ENCODE results near the gene CHKA. TPM values are rescaled to one million over a fixed set of nuclear protein-coding genes. Genes with fewer than 3 reads are reported as not detected.
A peak's percentile ranks its signal among the peaks of the same experiment; 100 is the strongest.

The CHKA gene
- total RNA-seq, 1 experiment from 2014 or later, result 63.0 TPM

GRCh38 chr11:68038226-68038717 is 82.9 kb downstream of the CHKA start:
- no peaks in the 10 kb centered on the region for H3K79me2 ChIP-seq (ENCODE audit: insufficient read depth, low read length)
- no peak overlapping the region for H3K56ac ChIP-seq (ENCODE audit: insufficient read length, low read depth, low read length)
- no CpG with 5 or more reads among the region's 13 CpGs for WGBS (ENCODE audit: extremely low coverage, insufficient read length, low lambda C conversion rate)
- no peak overlapping the region for H4K8ac ChIP-seq (replicated peaks; ENCODE audit: insufficient read length, low read depth, low read length)
- H4K91ac ChIP-seq (ENCODE audit: insufficient read length, low read depth, low read length), result no peak overlapping the region
- H3K23me2 ChIP-seq (ENCODE audit: insufficient read length, low read depth, low read length, poor library complexity, severe bottlenecking), result no peaks in the 10 kb centered on the region
- no peaks in the 10 kb centered on the region; the same call in 1 of the 2 replicates for H3K4me1 ChIP-seq (ENCODE audit: insufficient read depth, low read length)
- no peaks in the 10 kb centered on the region for H3K9me3 ChIP-seq (ENCODE audit: control insufficient read depth, low read depth, low read length)
- H2BK20ac ChIP-seq (ENCODE audit: low read depth, low read length, poor library complexity, severe bottlenecking), result no peak overlapping the region
- H3K9me3 Mint-ChIP-seq, result no peaks in the 10 kb centered on the region
- no peak overlapping the region for H2BK12ac ChIP-seq (ENCODE audit: insufficient read length, low read depth, low read length)
- H2BK15ac ChIP-seq (ENCODE audit: low read depth, low read length), result no peak overlapping the region
- H3K27ac ChIP-seq (ENCODE audit: insufficient read length, low read depth, low read length), result no peak overlapping the region
- H3K27me3 Mint-ChIP-seq (ENCODE audit: low read depth), result no peaks in the 10 kb centered on the region
- H4K20me1 ChIP-seq (ENCODE audit: control insufficient read depth, insufficient read depth, insufficient read length), result no peaks in the 10 kb centered on the region
- peaks cover 7 to 23% (median 11%) of the 10 kb centered on the region in 3 experiments; a peak in 5 of 7 replicates for H3K36me3 Mint-ChIP-seq (ENCODE audit: insufficient read depth in 1 of 3, low read depth in 3 of 3)
- TF ChIP-seq CTCF (conservative IDR thresholded peaks at IDR 0.05), result no peak
- H3K4me3 Mint-ChIP-seq, result peak overlapping the region; percentile 17 to 49; a peak in 3 of 5 replicates
- H3T11ph ChIP-seq (ENCODE audit: low read length), result no peak overlapping the region
- H4K5ac ChIP-seq (ENCODE audit: insufficient read length, low read depth, low read length), result no peak overlapping the region
- no peak overlapping the region for H3K18ac ChIP-seq (ENCODE audit: insufficient read length, low read depth, low read length)
- H2AFZ ChIP-seq (ENCODE audit: low read length), result no peak overlapping the region
- no peak for DNase-seq
- no peak overlapping the region for H3K9ac ChIP-seq (ENCODE audit: extremely low read depth, insufficient read length, low read length)
- peaks cover 7 to 9% of the 10 kb centered on the region in 2 experiments for H3K4me1 Mint-ChIP-seq
- H2BK5ac ChIP-seq (ENCODE audit: insufficient read length, low read length), result no peak overlapping the region
- no peak overlapping the region for H3K14ac ChIP-seq (ENCODE audit: insufficient read depth, low read length)
- no peak overlapping the region for H3K4ac ChIP-seq (ENCODE audit: low read depth, low read length)
- H2BK120ac ChIP-seq (ENCODE audit: low read depth, low read length, poor library complexity, severe bottlenecking), result no peak overlapping the region
- H3K79me1 ChIP-seq (ENCODE audit: insufficient read depth, low read depth, low read length, poor library complexity, severe bottlenecking), result no peaks in the 10 kb centered on the region
- H3K27ac Mint-ChIP-seq, result peak overlapping the region in 1 of 3 experiments; percentile 39; a peak in 1 of 7 replicates
- no peak overlapping the region for H3K23ac ChIP-seq (ENCODE audit: insufficient read length, low read depth, low read length)
- no peaks in the 10 kb centered on the region for H3K27me3 ChIP-seq (ENCODE audit: insufficient read depth, low read length)
- no peak overlapping the region for H3K4me2 ChIP-seq (ENCODE audit: insufficient read depth, insufficient read length, low read length)
- no peak overlapping the region for H2AK5ac ChIP-seq (ENCODE audit: insufficient read length, low read length)

All from H9 (cell line).